PC-9 (cell line): Measurements from ENCODE around the gene C11orf52. TPM values are rescaled to one million over a fixed set of nuclear protein-coding genes. Genes with fewer than 3 reads are reported as not detected.
A peak's percentile ranks its signal among the peaks of the same experiment; 100 is the strongest.

Source experiments
- BruUV-seq: library from RNA; stranded (reverse); fragments of 400-500 nt; replicated peaks from 2 replicates; lab custom pipeline; 2021; lab: Mats Ljungman, UMichigan
- CTCF ChIA-PET: fragments of 300-600 bp; sonication (Branson Sonifier 250); formaldehyde crosslinking; loops from one replicate; lab custom pipeline; 2022; ENCODE audit warnings: antibody characterized with exemption; lab: Charles Lee
- POLR2A ChIA-PET: fragments of 300-600 bp; sonication (Branson Sonifier 250); formaldehyde crosslinking; loops from one replicate; lab custom pipeline; 2022; ENCODE audit warnings: antibody characterized with exemption; ENCODE audit not compliant: unreplicated experiment; lab: Charles Lee
- DNase-seq, 2 experiments: peaks; one replicate each; pipeline versions ENCODE4 v3.0.0 to v3.0.0-alpha.2; 2015 to 2022; ENCODE audit warnings: mixed read lengths in 1 of 2
- H2AFZ ChIP-seq: fragments of 200-600 bp; sonication (generic); 2 replicates; pipeline ENCODE4 v1.8.1; 2017; ENCODE audit warnings: antibody characterized with exemption
- H3F3A ChIP-seq: fragments of 200-600 bp; sonication (generic); 2 replicates; pipeline ENCODE4 v1.8.1; 2017; ENCODE audit warnings: antibody characterized with exemption, mild to moderate bottlenecking, low read depth; ENCODE audit not compliant: insufficient read depth
- H3K27ac ChIP-seq: fragments of 200-600 bp; sonication (generic); 2 replicates; pipeline ENCODE4 v1.6.1; 2016; ENCODE audit warnings: mixed run types
- H3K27me3 ChIP-seq: fragments of 200-600 bp; sonication (generic); 2 replicates; pipeline ENCODE4 v1.6.1; 2016; ENCODE audit warnings: low read depth, mixed run types; ENCODE audit not compliant: insufficient read depth
- H3K36me3 ChIP-seq: fragments of 200-600 bp; sonication (generic); 2 replicates; pipeline ENCODE4 v1.6.1; 2016; ENCODE audit warnings: low read depth, mixed run types
- H3K4me1 ChIP-seq: fragments of 200-600 bp; sonication (generic); replicated peaks from 2 replicates; pipeline ENCODE4 v1.6.1; 2016; ENCODE audit warnings: mixed run types; ENCODE audit not compliant: insufficient read depth
- H3K4me2 ChIP-seq: fragments of 200-600 bp; sonication (generic); 2 replicates; pipeline ENCODE4 v1.6.1; 2017; ENCODE audit warnings: mixed run types
- H3K4me3 ChIP-seq: fragments of 200-600 bp; sonication (generic); 2 replicates; pipeline ENCODE4 v1.6.1; 2016; ENCODE audit warnings: mixed run types
- H3K79me2 ChIP-seq: fragments of 200-600 bp; sonication (generic); 2 replicates; pipeline ENCODE4 v1.6.1; 2017; ENCODE audit warnings: low read depth, mixed run types
- H3K9me2 ChIP-seq: fragments of 200-600 bp; sonication (generic); 2 replicates; pipeline ENCODE4 v1.8.1; 2017; ENCODE audit warnings: mild to moderate bottlenecking; ENCODE audit not compliant: insufficient read depth
- H3K9me3 ChIP-seq: fragments of 200-600 bp; sonication (generic); 2 replicates; pipeline ENCODE4 v1.8.1; 2016; ENCODE audit warnings: low read depth; ENCODE audit not compliant: insufficient read depth
- H4K20me1 ChIP-seq: fragments of 200-600 bp; sonication (generic); 2 replicates; pipeline ENCODE4 v1.8.1; 2017; ENCODE audit not compliant: insufficient read depth
- CTCF ChIP-seq: fragments of 200-600 bp; sonication (generic); conservative IDR thresholded peaks from 2 replicates; pipeline ENCODE4 v1.6.1; 2017; ENCODE audit warnings: mixed run types, antibody characterized with exemption, mild to moderate bottlenecking, moderate library complexity
- EZH2 ChIP-seq: fragments of 200-600 bp; sonication (generic); IDR thresholded peaks from 2 replicates; pipeline ENCODE4 v1.8.0; 2017; ENCODE audit warnings: antibody characterized with exemption, low read depth
- intact Hi-C: fragments of 100-400 bp; cut with micrococcal nuclease; formaldehyde crosslinking; loops from one replicate; pipeline ENCODE4 v1.10.0; 2022; ENCODE audit not compliant: unreplicated experiment
- total RNA-seq: library from RNA; stranded (reverse); gene quantifications from 2 replicates; pipeline ENCODE4 v1.2.3, GENCODE V29; 2021

The C11orf52 gene
- total RNA-seq, 1 experiment from 2014 or later: 6.4 TPM

- Histone ChIP-seq H3K79me2 (0 out of 2 replicates have a peak, but pooled peaks cover 8% of the 10 kb centered on the region), H2AFZ (peak overlapping the region; percentile 92), H3K36me3 (peaks cover 7% of the 10 kb centered on the region; the same call in 1 of the 2 replicates), H3K27ac (no peak overlapping the region), H3K9me2 (no peaks in the 10 kb centered on the region), H4K20me1 (no peaks in the 10 kb centered on the region), H3K9me3 (no peaks in the 10 kb centered on the region), H3K4me2 (peak overlapping the region; percentile 92), H3K4me3 (peak overlapping the region; percentile 99), H3F3A (peaks cover 9% of the 10 kb centered on the region), H3K27me3 (no peaks in the 10 kb centered on the region), H3K4me1 (peaks cover 13% of the 10 kb centered on the region)
- intact Hi-C loops: loop anchor here (10.0 kb wide), 1 partner anchor 294 kb away; the partner anchor contains the start of genes IL18 and TEX12
- TSS peak; percentile 24 for BruUV-seq
- ChIA-PET CTCF (interaction anchor here (0.6 to 1.6 kb wide), 4 partner anchors 14 to 111 kb away, joined by 3 to 6 read pairs (median 5); no protein-coding TSS in a partner anchor), POLR2A (interaction anchor here (0.5 to 1.1 kb wide), 2 partner anchors 24 to 48 kb away, joined by 3 to 10 read pairs; partner anchors contain the start of gene C11orf52)
- TF ChIP-seq CTCF (no peak), EZH2 (no peak)
- peak in 1 of 2 experiments; percentile 54 for DNase-seq
Measured at GRCh38 chr11:111870522-111870885, 48.2 kb upstream of the C11orf52 start.

- TF ChIP-seq CTCF (peak; percentile 68), EZH2 (no peak)
Measured at GRCh38 chr11:111870886-111871692, 47.6 kb upstream of the C11orf52 start, which contains the start of gene ALG9. ALG9 (minus strand) TSS chr11:111871581; CDS start chr11:111871482, 99 bp downstream.

GRCh38 chr11:111871693-111872161 is 47.0 kb upstream of the C11orf52 start:
- Histone ChIP-seq H3K4me1 (peaks cover 13% of the 10 kb centered on the region), H3K36me3 (peaks cover 7% of the 10 kb centered on the region; the same call in 1 of the 2 replicates), H2AFZ (peak overlapping the region; percentile 92), H3K79me2 (0 out of 2 replicates have a peak, but pooled peaks cover 8% of the 10 kb centered on the region), H3K4me3 (peak overlapping the region; percentile 99), H3F3A (peaks cover 10% of the 10 kb centered on the region), H3K9me3 (no peaks in the 10 kb centered on the region), H3K27ac (peak overlapping the region; percentile 17; the same call in 1 of the 2 replicates), H4K20me1 (no peaks in the 10 kb centered on the region), H3K4me2 (peak overlapping the region; percentile 92), H3K9me2 (no peaks in the 10 kb centered on the region), H3K27me3 (no peaks in the 10 kb centered on the region)
- intact Hi-C loops: loop anchor here (10.0 kb wide), 1 partner anchor 293 kb away; the partner anchor contains the start of genes IL18 and TEX12
- ChIA-PET POLR2A (interaction anchor here (0.6 to 0.7 kb wide), 4 partner anchors 55 to 417 kb away, joined by 3 to 6 read pairs (median 4); no protein-coding TSS in a partner anchor), CTCF (interaction anchor here (0.7 to 1.6 kb wide), 4 partner anchors 8 to 110 kb away, joined by 4 to 13 read pairs (median 6); no protein-coding TSS in a partner anchor)
- no TSS peak for BruUV-seq
- TF ChIP-seq CTCF (no peak), EZH2 (no peak)
- DNase-seq: no peak

More at GRCh38 chr11:111870886-111871692, 47.6 kb upstream of the C11orf52 start, which contains the start of gene ALG9:
- Histone ChIP-seq H4K20me1 (no peaks in the 10 kb centered on the region), H2AFZ (peak within 1 kb of the TSS; percentile 92), H3K4me3 (peak within 1 kb of the TSS; percentile 99), H3K4me1 (peaks cover 13% of the 10 kb centered on the region), H3K9me2 (no peaks in the 10 kb centered on the region), H3F3A (peaks cover 9% of the 10 kb centered on the region), H3K27me3 (no peaks in the 10 kb centered on the region), H3K9me3 (no peaks in the 10 kb centered on the region), H3K4me2 (peak within 1 kb of the TSS; percentile 92), H3K27ac (peak within 1 kb of the TSS; percentile 17; the same call in 1 of the 2 replicates), H3K36me3 (peaks cover 7% of the 10 kb centered on the region; the same call in 1 of the 2 replicates), H3K79me2 (0 out of 2 replicates have a peak, but pooled peaks cover 8% of the 10 kb centered on the region)
- peak; percentile 56 to 80 for DNase-seq
- ChIA-PET POLR2A (interaction anchor here (0.6 to 1.1 kb wide), 4 partner anchors 24 to 88 kb away, joined by 3 to 10 read pairs (median 5); no protein-coding TSS in a partner anchor), CTCF (interaction anchor here (0.6 to 1.6 kb wide), 6 partner anchors 9 to 111 kb away, joined by 3 to 13 read pairs (median 5); no protein-coding TSS in a partner anchor)
- no TSS peak for BruUV-seq
- intact Hi-C loops: loop anchor here (10.0 kb wide), 1 partner anchor 294 kb away; the partner anchor contains the start of genes IL18 and TEX12
